Keratinocyte (primary cell): ENCODE results near the gene SAMD3. TPM values are rescaled to one million over a fixed set of nuclear protein-coding genes. Genes with fewer than 3 reads are reported as not detected.
"Not testable (repeated sequence)": the region's sequence is repeated elsewhere in the genome, so short reads cannot be mapped to it uniquely, and the experiment has no call there.

Experiments used
- DNase-seq: peaks from one replicate; pipeline ENCODE4 v3.0.0-alpha.2; 2011; ENCODE audit warnings: low read depth, missing footprints, low spot score
- FAIRE-seq: peaks from 2 replicates; lab custom pipeline; 2011; peaks lifted over from hg19 to GRCh38; lab: Jason Lieb, UNC
- H2AFZ ChIP-seq: 2 replicates; pipeline ENCODE4 v1.6.0; 2012; ENCODE audit warnings: low read length, control low read depth, inconsistent platforms; ENCODE audit not compliant: control insufficient read depth
- H3K27ac ChIP-seq: 2 replicates; pipeline ENCODE4 v1.5.1; 2011; ENCODE audit warnings: low read length; ENCODE audit not compliant: control insufficient read depth, insufficient read depth
- H3K27me3 ChIP-seq: 3 replicates; pipeline ENCODE4 v1.6.0; 2011; ENCODE audit warnings: low read length; ENCODE audit not compliant: control insufficient read depth, insufficient read depth; ENCODE audit errors: extremely low read depth
- H3K36me3 ChIP-seq, 2 experiments: 2 replicates in 1 of 2; 3 replicates in 1 of 2; pipeline ENCODE4 v1.5.1; 2011; ENCODE audit warnings: low read length in 2 of 2, mild to moderate bottlenecking in 1 of 2; ENCODE audit not compliant: control insufficient read depth in 2 of 2, insufficient read depth in 2 of 2; ENCODE audit errors: extremely low read depth in 1 of 2
- H3K4me1 ChIP-seq: 3 replicates; pipeline ENCODE4 v1.5.1; 2011; ENCODE audit warnings: low read length; ENCODE audit not compliant: control insufficient read depth, insufficient read depth; ENCODE audit errors: extremely low read depth
- H3K4me2 ChIP-seq: 3 replicates; pipeline ENCODE4 v1.6.0; 2011; ENCODE audit warnings: low read depth, low read length; ENCODE audit not compliant: control insufficient read depth, insufficient read depth; ENCODE audit errors: extremely low read depth
- H3K4me3 ChIP-seq, 3 experiments: fragments of 200-600 bp in 1 of 3; sonication (generic) in 1 of 3; 2 replicates in 2 of 3; 3 replicates in 1 of 3; pipeline ENCODE4 v1.5.1; 2011 to 2016; ENCODE audit warnings: low read length in 3 of 3, mild to moderate bottlenecking in 3 of 3, control low read depth in 2 of 3, inconsistent platforms in 1 of 3, low read depth in 1 of 3, mixed read lengths in 1 of 3, mixed run types in 1 of 3, moderate library complexity in 1 of 3; ENCODE audit not compliant: control insufficient read depth in 2 of 3, insufficient read depth in 2 of 3; ENCODE audit errors: extremely low read depth in 1 of 3
- H3K79me2 ChIP-seq: 2 replicates; pipeline ENCODE4 v1.6.0; 2012; ENCODE audit warnings: low read length; ENCODE audit not compliant: control insufficient read depth, insufficient read depth
- H3K9ac ChIP-seq: 3 replicates; pipeline ENCODE4 v1.6.0; 2011; ENCODE audit warnings: low read length; ENCODE audit not compliant: control insufficient read depth, insufficient read depth; ENCODE audit errors: extremely low read depth
- H3K9me1 ChIP-seq: 3 replicates; pipeline ENCODE4 v1.6.0; 2011; ENCODE audit warnings: low read length; ENCODE audit not compliant: control insufficient read depth, insufficient read depth; ENCODE audit errors: extremely low read depth
- H3K9me3 ChIP-seq: 2 replicates; pipeline ENCODE4 v1.5.1; 2012; ENCODE audit warnings: low read depth, low read length; ENCODE audit not compliant: control insufficient read depth
- H4K20me1 ChIP-seq: 3 replicates; pipeline ENCODE4 v1.6.0; 2011; ENCODE audit warnings: low read length; ENCODE audit not compliant: control insufficient read depth, insufficient read depth; ENCODE audit errors: extremely low read depth
- EZH2 ChIP-seq: IDR thresholded peaks from one replicate; pipeline ENCODE4 v1.6.1; 2012; ENCODE audit warnings: inconsistent platforms, mild to moderate bottlenecking, low read length, moderate library complexity
- dilution Hi-C: fragments of 300-500 bp; cut with MboI; formaldehyde crosslinking; loops from one replicate; pipeline ENCODE4 v1.7.0; 2020; ENCODE audit warnings: low sequenced_read_pairs; ENCODE audit not compliant: extremely low pct_ligation_motif_present
- polyA plus RNA-seq, 5 experiments: library from polyadenylated mRNA; depleted of rRNA in 3 of 5; stranded (reverse) in 3 of 5; stranded (forward) in 1 of 5; unstranded in 1 of 5; fragments of >200 nt; gene quantifications; 1 replicate in 1 of 5; 2 replicates in 3 of 5; 3 replicates in 1 of 5; pipeline versions ENCODE4 v1.2.1 to v1.2.3, GENCODE V29; 2011 to 2012; ENCODE audit warnings: missing spikeins in 2 of 5, low read depth in 1 of 5, low replicate concordance in 1 of 5
- TF ChIP-seq, protein P1 (sequence below), 3 experiments: IDR thresholded peaks in 1 of 3; conservative IDR thresholded peaks in 1 of 3; optimal IDR thresholded peaks in 1 of 3; 2 replicates in 2 of 3; 3 replicates in 1 of 3; pipeline versions ENCODE3 to v1.5.1; 2011; ENCODE audit warnings: low read length in 3 of 3, mild to moderate bottlenecking in 3 of 3, moderate library complexity in 2 of 3, control low read depth in 1 of 3, inconsistent platforms in 1 of 3; ENCODE audit not compliant: insufficient read depth in 2 of 3; ENCODE audit errors: extremely low read depth in 1 of 3

SAMD3 gene
- polyA plus RNA-seq, 1 donor (not counting 4 experiments of a cell fraction or from before 2014, with no cell fraction given): 5.4 TPM

DNA sequence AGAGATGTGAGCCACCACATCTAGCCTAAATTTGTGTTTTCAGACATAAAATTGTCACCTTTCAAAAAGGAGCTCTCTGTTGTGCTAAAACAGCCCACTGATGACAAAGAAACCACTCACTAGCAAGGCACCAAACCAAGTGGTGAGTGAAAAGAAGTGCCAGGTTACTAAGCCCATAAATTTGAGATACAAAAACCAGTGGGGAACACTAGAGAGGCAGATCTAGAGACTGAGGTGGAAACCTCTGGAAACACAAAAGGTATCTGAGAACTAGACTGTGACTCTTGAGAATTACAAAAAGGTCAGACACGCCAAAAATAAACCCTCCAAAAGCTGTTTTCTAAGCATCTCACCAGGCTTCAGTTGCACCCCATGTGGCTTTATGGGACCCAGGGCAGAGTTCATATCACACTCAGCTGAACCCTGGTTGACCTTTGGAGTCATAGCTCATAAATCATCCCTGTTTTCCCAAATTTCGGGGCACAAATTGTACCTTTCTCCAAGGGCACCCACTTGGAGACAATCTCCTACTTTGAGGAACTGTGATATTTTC lies 24.2 kb downstream of the SAMD3 start:
- no peaks in the 10 kb centered on the region for H4K20me1 ChIP-seq
- dilution Hi-C loops: no loop called here
- no peaks in the 10 kb centered on the region for H3K27me3 ChIP-seq
- H3K4me2 ChIP-seq: no peak overlapping the region
- no peak overlapping the region for H2AFZ ChIP-seq
- no peaks in the 10 kb centered on the region for H3K9me1 ChIP-seq
- no peaks in the 10 kb centered on the region for H3K79me2 ChIP-seq
- no peak for FAIRE-seq
- no peaks in the 10 kb centered on the region for H3K36me3 ChIP-seq
- H3K27ac ChIP-seq: no peak overlapping the region
- H3K9ac ChIP-seq: no peak overlapping the region
- H3K9me3 ChIP-seq: no peaks in the 10 kb centered on the region
- no peak overlapping the region for H3K4me3 ChIP-seq
- DNase-seq: no peak
- H3K4me1 ChIP-seq: no peaks in the 10 kb centered on the region
- TF ChIP-seq, protein P1, sequence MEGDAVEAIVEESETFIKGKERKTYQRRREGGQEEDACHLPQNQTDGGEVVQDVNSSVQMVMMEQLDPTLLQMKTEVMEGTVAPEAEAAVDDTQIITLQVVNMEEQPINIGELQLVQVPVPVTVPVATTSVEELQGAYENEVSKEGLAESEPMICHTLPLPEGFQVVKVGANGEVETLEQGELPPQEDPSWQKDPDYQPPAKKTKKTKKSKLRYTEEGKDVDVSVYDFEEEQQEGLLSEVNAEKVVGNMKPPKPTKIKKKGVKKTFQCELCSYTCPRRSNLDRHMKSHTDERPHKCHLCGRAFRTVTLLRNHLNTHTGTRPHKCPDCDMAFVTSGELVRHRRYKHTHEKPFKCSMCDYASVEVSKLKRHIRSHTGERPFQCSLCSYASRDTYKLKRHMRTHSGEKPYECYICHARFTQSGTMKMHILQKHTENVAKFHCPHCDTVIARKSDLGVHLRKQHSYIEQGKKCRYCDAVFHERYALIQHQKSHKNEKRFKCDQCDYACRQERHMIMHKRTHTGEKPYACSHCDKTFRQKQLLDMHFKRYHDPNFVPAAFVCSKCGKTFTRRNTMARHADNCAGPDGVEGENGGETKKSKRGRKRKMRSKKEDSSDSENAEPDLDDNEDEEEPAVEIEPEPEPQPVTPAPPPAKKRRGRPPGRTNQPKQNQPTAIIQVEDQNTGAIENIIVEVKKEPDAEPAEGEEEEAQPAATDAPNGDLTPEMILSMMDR (optimal IDR thresholded peaks at IDR 0.05 in 1 of 3, IDR thresholded peaks at IDR 0.05 in 1 of 3, conservative IDR thresholded peaks at IDR 0.05 in 1 of 3; ENCODE audit: extremely low read depth in 1 of 3, insufficient read depth in 2 of 3, low read length in 3 of 3): no peak
- TF ChIP-seq EZH2: no peak

DNA sequence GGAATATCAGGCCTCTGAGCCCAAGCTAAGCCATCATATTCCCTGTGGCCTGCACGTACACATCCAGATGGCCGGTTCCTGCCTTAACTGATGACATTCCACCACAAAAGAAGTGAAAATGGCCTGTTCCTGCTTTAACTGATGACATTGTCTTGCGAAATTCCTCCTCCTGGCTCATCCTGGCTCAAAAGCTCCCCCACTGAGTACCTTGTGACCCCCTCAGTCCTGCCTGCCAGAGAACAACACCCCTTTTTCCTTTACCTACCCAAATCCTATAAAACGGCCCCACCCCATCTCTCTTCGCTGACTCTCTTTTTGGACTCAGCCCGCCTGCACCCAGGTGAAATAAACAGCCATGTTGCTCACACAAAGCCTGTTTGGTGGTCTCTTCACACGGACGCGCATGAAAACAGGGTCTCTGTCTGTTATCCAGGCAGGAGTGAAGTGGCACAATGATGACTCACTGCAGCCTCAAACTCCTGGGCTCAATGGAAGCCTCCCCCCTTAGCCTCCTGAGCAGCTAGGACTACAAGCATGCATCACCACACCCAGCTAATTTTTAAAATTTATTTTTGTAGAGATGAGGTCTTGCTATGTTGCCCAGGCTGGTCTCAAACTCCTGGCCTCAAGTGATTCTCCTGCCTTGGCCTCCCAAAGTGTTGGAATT lies 24.8 kb downstream of the SAMD3 start:
- H3K4me3 ChIP-seq, H3K9me3 ChIP-seq, H3K36me3 ChIP-seq, H3K9ac ChIP-seq, H3K4me2 ChIP-seq, H3K27ac ChIP-seq, DNase-seq, H3K79me2 ChIP-seq, H3K4me1 ChIP-seq, FAIRE-seq, H2AFZ ChIP-seq, dilution Hi-C loops, H4K20me1 ChIP-seq, H3K27me3 ChIP-seq, H3K9me1 ChIP-seq: not testable (repeated sequence)

DNA sequence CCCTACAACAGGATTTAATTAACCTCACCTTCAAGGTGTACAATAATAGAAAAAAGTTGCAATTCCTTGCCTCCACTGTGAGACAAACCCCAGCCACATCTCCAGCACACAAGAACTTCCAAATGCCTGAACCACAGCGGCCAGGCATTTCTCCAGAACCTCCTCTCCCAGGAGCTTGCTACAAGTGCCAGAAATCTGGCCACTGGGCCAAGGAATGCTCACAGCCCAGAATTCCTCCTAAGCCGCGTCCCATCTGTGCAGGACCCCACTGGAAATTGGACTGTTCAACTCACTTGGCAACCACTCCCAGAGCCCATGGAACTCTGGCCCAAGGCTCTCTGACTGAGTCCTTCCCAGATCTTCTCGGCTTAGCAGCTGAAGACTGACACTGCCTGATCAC lies 28.3 kb downstream of the SAMD3 start:
- FAIRE-seq, H3K9me3 ChIP-seq, H2AFZ ChIP-seq, H4K20me1 ChIP-seq, H3K79me2 ChIP-seq, H3K4me3 ChIP-seq, DNase-seq, H3K27me3 ChIP-seq, H3K9me1 ChIP-seq, H3K9ac ChIP-seq, H3K36me3 ChIP-seq, dilution Hi-C loops, H3K4me1 ChIP-seq, H3K27ac ChIP-seq, H3K4me2 ChIP-seq: not testable (repeated sequence)
